PC-3 (cell line): Measurements from ENCODE around the gene GLT6D1.

Source experiments
- EZH2 ChIP-seq: fragments of 300-600 bp; sonication (generic); IDR thresholded peaks from one replicate; pipeline ENCODE4 v1.6.1; 2017; ENCODE audit warnings: antibody characterized with exemption, mild to moderate bottlenecking, low read length; ENCODE audit not compliant: unreplicated experiment
- EZH2phosphoT487 ChIP-seq: fragments of 300-600 bp; sonication (generic); IDR thresholded peaks from 2 replicates; pipeline ENCODE4 v1.6.1; 2018; ENCODE audit warnings: mild to moderate bottlenecking, antibody characterized with exemption, low read length, borderline replicate concordance
- TF ChIP-seq, protein P1 (sequence below): fragments of 300-600 bp; sonication (generic); conservative IDR thresholded peaks from 2 replicates; pipeline ENCODE4 v1.5.1; 2017; ENCODE audit warnings: antibody characterized with exemption, low read depth, mild to moderate bottlenecking, low read length

GRCh38 chr9:135687216-135687615, 47.9 kb upstream of the GLT6D1 start:
- TF ChIP-seq EZH2 (no peak), EZH2phosphoT487 (no peak)
- TF ChIP-seq, protein P1, sequence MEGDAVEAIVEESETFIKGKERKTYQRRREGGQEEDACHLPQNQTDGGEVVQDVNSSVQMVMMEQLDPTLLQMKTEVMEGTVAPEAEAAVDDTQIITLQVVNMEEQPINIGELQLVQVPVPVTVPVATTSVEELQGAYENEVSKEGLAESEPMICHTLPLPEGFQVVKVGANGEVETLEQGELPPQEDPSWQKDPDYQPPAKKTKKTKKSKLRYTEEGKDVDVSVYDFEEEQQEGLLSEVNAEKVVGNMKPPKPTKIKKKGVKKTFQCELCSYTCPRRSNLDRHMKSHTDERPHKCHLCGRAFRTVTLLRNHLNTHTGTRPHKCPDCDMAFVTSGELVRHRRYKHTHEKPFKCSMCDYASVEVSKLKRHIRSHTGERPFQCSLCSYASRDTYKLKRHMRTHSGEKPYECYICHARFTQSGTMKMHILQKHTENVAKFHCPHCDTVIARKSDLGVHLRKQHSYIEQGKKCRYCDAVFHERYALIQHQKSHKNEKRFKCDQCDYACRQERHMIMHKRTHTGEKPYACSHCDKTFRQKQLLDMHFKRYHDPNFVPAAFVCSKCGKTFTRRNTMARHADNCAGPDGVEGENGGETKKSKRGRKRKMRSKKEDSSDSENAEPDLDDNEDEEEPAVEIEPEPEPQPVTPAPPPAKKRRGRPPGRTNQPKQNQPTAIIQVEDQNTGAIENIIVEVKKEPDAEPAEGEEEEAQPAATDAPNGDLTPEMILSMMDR, result no peak
